Tibial nerve (tissue), 3 donors: Measurements from ENCODE around the gene CRYBG1.

Experiments
- CTCF ChIP-seq, 5 experiments: fragments of 200-600 bp in 3 of 5; fragments of 450-650 bp in 2 of 5; sonication (generic) in 3 of 5; IDR thresholded peaks; one replicate each; pipeline ENCODE4 v1.5.1; 2016 to 2019; ENCODE audit warnings: antibody characterized with exemption in 5 of 5, mild to moderate bottlenecking in 3 of 5, moderate library complexity in 2 of 5
- POLR2A ChIP-seq, 2 donors: fragments of 450-650 bp; IDR thresholded peaks; one replicate each; pipeline ENCODE4 v1.6.1; 2017; ENCODE audit warnings: antibody characterized with exemption in 2 of 2, mild to moderate bottlenecking in 2 of 2, moderate library complexity in 2 of 2

- TF ChIP-seq POLR2A (IDR thresholded peaks at IDR 0.05) (no peak), CTCF (IDR thresholded peaks at IDR 0.05) (no peak)
Measured at GRCh38 chr6:106614166-106614565, 253.6 kb downstream of the CRYBG1 start.
